Hematopoietic multipotent progenitor cell treated with erythropoietin and hydrocortisone succinate and interleukin-3 and kit ligand, for 15 days (in vitro differentiated cells): ENCODE measurements around the gene PIK3CG.
"Not testable (repeated sequence)": the region's sequence is repeated elsewhere in the genome, so short reads cannot be mapped to it uniquely, and the experiment has no call there.

Source experiments
- DNase-seq: peaks from one replicate; pipeline ENCODE4 v3.0.0-alpha.2; 2015; ENCODE audit warnings: low spot score

PIK3CG gene

DNA sequence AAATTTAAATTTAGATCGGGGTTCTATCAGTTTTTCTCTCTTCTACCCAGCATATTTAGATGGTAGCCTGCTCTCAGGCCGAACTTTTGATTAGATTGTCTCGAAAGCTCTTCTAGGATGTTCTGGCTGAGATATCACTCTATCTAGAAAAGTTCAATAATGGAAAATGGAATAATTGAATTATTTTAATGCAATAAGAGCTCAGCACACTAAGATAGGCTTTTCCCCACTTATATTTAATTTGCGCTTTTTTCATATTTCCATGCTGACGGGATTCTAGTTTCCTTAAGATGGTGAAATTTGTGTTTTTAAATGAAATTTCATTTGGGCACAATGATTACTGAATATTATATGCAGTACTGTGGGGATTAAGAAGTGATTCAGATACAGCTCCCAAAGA, 73.7 kb downstream of the PIK3CG start:
- DNase-seq = no peak

DNA sequence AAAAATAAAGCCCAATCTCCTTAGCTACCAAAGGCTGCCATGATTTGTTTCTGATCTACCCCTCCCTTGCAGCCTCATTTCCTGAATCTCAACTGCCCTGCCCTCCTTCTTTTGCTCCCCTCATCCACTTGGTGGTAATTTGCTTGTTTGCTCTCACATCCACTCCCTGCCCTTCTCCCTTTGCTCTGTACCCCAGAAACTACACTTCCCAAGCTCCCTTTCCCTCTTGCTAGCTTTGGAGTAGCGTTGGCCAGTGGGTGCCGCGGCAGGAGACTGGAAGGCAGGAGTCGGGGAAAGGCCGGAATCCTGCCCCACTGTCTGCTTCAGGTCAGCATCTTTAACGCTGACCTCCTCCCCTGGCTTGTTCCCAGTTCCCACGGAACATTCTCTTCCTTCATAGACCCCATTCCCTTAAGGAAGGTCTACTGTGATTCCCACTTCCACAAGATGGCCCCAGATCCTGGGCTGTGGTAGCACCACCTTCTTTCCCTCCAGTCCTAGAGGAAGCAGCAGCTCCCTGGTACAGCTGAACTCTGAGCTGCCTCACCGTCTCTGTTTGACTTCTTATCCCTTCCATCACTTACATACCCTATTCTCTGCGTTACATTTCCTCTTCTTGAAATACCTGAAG, 79.1 kb downstream of the PIK3CG start:
- DNase-seq = no peak

DNA sequence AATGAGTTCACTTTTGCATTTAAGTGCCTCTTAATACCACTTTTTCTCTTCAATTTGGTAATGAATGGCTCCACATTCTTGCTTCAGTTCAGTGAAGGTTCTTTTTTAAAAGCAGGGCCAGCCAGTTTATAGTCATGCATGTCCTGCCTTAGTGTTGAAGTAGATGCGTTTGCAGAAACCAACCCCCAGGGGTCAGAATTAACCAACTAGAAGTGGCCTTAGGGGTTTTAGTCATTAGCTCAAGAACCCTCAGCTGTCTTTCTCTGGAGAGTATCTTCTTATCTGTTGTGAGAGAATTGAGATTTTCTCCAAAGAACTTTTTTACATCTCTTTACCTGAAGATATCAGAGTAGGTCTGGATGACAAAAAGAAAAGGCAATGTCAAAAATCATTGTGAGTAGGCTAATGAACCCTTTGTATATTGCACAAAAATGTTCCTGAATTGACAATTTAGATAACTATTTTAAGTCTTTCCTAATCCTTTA, 82.2 kb downstream of the PIK3CG start:
- peak; percentile 84 for DNase-seq

DNA sequence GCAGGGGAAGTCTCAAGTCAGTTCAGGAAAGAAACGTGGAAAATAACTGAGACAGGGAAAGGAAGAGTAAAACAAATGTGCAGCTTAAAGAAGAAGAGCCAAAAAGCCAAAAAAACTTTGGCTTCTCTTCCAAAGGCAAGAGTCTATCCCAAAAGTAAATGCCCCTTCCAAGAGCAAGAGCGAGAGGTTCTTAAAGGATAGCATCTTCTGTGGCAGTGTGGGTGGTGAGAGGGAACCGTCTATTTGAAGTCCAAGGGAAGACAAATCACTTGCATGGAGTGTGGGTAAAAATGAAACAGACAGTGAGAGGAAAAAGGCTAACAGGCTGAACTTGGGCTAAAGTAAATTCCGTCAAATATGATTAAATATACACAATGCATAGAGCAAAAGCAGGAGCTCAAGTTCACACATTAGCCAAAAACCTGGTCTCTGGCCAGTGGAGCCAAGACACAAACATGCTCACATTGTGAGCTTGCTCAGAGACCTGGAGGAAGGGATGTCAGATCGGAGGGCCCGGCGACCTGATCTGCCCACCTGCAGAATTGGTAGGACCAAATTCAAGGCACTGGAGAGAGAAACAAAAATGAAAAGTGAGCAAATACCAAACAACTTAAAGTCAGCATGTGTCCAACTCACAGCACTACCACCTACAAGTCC, 87.0 kb downstream of the PIK3CG start:
- DNase-seq = no peak

DNA sequence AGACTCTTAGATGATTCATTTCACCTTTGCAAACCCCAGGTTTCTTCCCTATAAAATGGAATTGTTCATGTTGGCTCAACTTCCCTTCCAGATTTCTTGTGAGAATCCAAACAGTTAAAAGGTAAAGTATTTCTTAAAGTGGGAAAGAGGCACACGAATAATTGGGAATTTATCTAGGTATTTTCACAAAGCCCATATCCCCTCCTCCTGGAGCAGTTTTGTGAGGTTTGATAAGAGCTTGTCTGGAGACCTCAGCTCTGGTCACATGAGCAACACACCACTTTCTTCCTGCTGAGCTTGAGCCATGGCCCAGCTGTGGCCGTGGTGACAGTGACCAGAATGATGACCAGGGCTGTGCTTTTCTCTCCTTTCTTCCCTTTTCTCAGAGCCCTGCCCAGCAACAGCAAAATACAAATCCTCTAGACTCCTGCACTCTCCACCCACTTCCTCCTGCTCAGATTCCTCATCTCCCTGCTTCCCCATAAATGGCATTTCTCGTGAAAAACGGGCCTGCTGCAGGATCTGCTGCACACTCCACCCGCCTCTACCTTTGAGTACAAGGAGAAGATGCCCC, 87.7 kb downstream of the PIK3CG start:
- no peak for DNase-seq

DNA sequence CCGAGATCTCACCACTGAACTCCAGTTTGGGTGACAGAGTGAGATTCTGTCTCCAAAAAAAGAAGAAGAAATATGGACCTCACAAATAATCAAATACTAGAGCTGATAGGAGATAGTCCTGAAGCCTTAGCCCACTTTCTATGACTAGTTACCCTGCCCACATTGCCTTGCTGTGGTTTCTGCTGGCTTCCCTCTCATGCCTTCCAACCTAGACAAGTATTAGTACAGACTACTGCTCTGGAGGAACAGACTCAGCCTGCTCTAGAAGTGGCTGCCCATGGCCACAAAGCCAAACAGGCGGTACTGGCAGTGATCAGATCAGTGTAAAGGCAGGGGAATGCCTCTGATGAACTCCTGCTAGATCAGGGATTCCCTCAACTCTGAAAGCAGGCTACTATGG, 89.8 kb downstream of the PIK3CG start:
- DNase-seq = no peak

DNA sequence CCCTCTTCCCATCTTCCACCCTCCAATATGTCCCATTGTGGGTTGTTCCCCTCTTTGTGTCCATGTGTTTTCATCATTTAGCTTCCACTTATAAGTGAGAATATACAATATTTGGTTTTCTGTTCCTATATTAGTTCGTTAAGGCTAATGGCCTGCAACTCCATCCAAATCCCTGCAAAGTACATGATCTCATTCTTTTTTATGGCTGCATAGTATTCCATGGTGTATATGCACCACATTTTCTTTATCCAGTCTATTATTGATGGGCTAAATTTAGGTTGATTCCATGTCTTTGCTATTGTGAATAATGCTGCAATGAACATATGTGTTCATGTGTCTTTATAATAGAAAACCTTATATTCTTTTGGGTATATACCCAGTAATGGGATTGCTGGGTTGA, 90.8 kb downstream of the PIK3CG start:
- not testable (repeated sequence) for DNase-seq
